Suprapubic skin (tissue), 4 donors: ENCODE results near the gene KCNJ9. TPM values are rescaled to one million over a fixed set of nuclear protein-coding genes. Genes with fewer than 3 reads are reported as not detected.

Experiments
- DNase-seq, 2 donors: peaks; one replicate each; pipeline ENCODE4 v3.0.0-alpha.2; 2019; ENCODE audit warnings: low spot score in 2 of 2
- H3K27ac ChIP-seq: fragments of 200-600 bp; sonication (generic); one replicate; pipeline ENCODE4 v1.5.1; 2019
- H3K27me3 ChIP-seq: fragments of 200-600 bp; sonication (generic); one replicate; pipeline ENCODE4 v1.5.1; 2019
- H3K36me3 ChIP-seq: fragments of 200-600 bp; sonication (generic); one replicate; pipeline ENCODE4 v1.5.1; 2019
- H3K4me1 ChIP-seq: fragments of 200-600 bp; sonication (generic); one replicate; pipeline ENCODE4 v1.5.1; 2019
- H3K4me3 ChIP-seq: fragments of 200-600 bp; sonication (generic); one replicate; pipeline ENCODE4 v1.5.1; 2019; ENCODE audit warnings: mild to moderate bottlenecking
- H3K9me3 ChIP-seq: fragments of 200-600 bp; sonication (generic); one replicate; pipeline ENCODE4 v1.5.1; 2019
- CTCF ChIP-seq, 2 donors: fragments of 200-600 bp in 1 of 2; fragments of 450-650 bp in 1 of 2; sonication (generic) in 1 of 2; IDR thresholded peaks; one replicate each; pipeline ENCODE4 v1.5.1; 2016 to 2019; ENCODE audit warnings: antibody characterized with exemption in 2 of 2, mild to moderate bottlenecking in 1 of 2, moderate library complexity in 1 of 2
- EP300 ChIP-seq: sonication (generic); formaldehyde crosslinking; IDR thresholded peaks from one replicate; pipeline ENCODE4 v1.6.1; 2017; ENCODE audit warnings: antibody characterized with exemption
- POLR2A ChIP-seq, 2 donors: fragments of 450-650 bp; IDR thresholded peaks; one replicate each; pipeline ENCODE4 v1.6.1; 2017; ENCODE audit warnings: antibody characterized with exemption in 2 of 2, mild to moderate bottlenecking in 2 of 2, moderate library complexity in 2 of 2
- POLR2AphosphoS5 ChIP-seq, 3 donors: sonication (generic); formaldehyde crosslinking; IDR thresholded peaks; one replicate each; pipeline ENCODE4 v1.6.1; 2017; ENCODE audit warnings: antibody characterized with exemption in 3 of 3
- WGBS: methylation state at CpG from one replicate; pipeline ENCODE4 v1.1.5; 2018; 5-methylcytosine and 5-hydroxymethylcytosine counted together
- total RNA-seq, 4 donors: library from RNA; depleted of rRNA; stranded (reverse); fragments of >200 nt; gene quantifications; one replicate each; pipeline ENCODE4 v1.1.0, GENCODE V29; 2016

KCNJ9 gene
- total RNA-seq, 4 donors from 2014 or later = 0.13 TPM; not detected in 3

- no peak for DNase-seq
- H3K27me3 ChIP-seq = peaks cover 38% of the 10 kb centered on the region
- no peak overlapping the region for H3K27ac ChIP-seq
- no peaks in the 10 kb centered on the region for H3K36me3 ChIP-seq
- no peak for TF ChIP-seq POLR2AphosphoS5 (IDR thresholded peaks at IDR 0.05)
- no peak for TF ChIP-seq CTCF (IDR thresholded peaks at IDR 0.05)
- TF ChIP-seq POLR2A (IDR thresholded peaks at IDR 0.05) = no peak
- no peak for TF ChIP-seq EP300
- no peaks in the 10 kb centered on the region for H3K9me3 ChIP-seq
- H3K4me1 ChIP-seq = no peaks in the 10 kb centered on the region
- WGBS = 81% methylated on average over 3 of the region's 3 CpGs
- no peak overlapping the region for H3K4me3 ChIP-seq
These were observed 5.0 kb upstream of the KCNJ9 start for GRCh38 chr1:160076295-160076694.

- Histone ChIP-seq H3K36me3 (no peaks in the 10 kb centered on the region), H3K4me1 (no peaks in the 10 kb centered on the region), H3K9me3 (no peaks in the 10 kb centered on the region), H3K27ac (no peak overlapping the region), H3K4me3 (no peak overlapping the region), H3K27me3 (peaks cover 46% of the 10 kb centered on the region)
- TF ChIP-seq CTCF (IDR thresholded peaks at IDR 0.05) = no peak
- no peak for TF ChIP-seq POLR2AphosphoS5 (IDR thresholded peaks at IDR 0.05)
- no peak for TF ChIP-seq POLR2A (IDR thresholded peaks at IDR 0.05)
- no peak for TF ChIP-seq EP300
- no peak for DNase-seq
These were observed 3.9 kb upstream of the KCNJ9 start for GRCh38 chr1:160077486-160077885.

- H3K27ac ChIP-seq = no peak overlapping the region
- H3K4me1 ChIP-seq = peaks cover 2% of the 10 kb centered on the region
- TF ChIP-seq EP300 (no peak), CTCF (IDR thresholded peaks at IDR 0.05) (peak in 1 of 2 donors; percentile 79)
- peaks cover 58% of the 10 kb centered on the region for H3K27me3 ChIP-seq
- H3K36me3 ChIP-seq = no peaks in the 10 kb centered on the region
- no peak for DNase-seq
- H3K4me3 ChIP-seq = no peak overlapping the region
- H3K9me3 ChIP-seq = no peaks in the 10 kb centered on the region
- WGBS = 22% methylated on average over 8 of the region's 8 CpGs
These were observed 2.7 kb upstream of the KCNJ9 start for GRCh38 chr1:160078512-160079195.

GRCh38 chr1:160079448-160079847 is 1.9 kb upstream of the KCNJ9 start:
- no peak for DNase-seq
- Histone ChIP-seq H3K4me1 (peaks cover 10% of the 10 kb centered on the region), H3K9me3 (no peaks in the 10 kb centered on the region), H3K27me3 (peaks cover 66% of the 10 kb centered on the region), H3K4me3 (no peak overlapping the region), H3K36me3 (no peaks in the 10 kb centered on the region), H3K27ac (no peak overlapping the region)
- 75% methylated on average over 4 of the region's 4 CpGs for WGBS
- TF ChIP-seq POLR2A (IDR thresholded peaks at IDR 0.05) = no peak

- H3K36me3 ChIP-seq = no peaks in the 10 kb centered on the region
- no peak for DNase-seq
- H3K9me3 ChIP-seq = no peaks in the 10 kb centered on the region
- H3K27ac ChIP-seq = no peak overlapping the region
- no peak overlapping the region for H3K4me3 ChIP-seq
- TF ChIP-seq POLR2A (IDR thresholded peaks at IDR 0.05) (no peak), EP300 (no peak), CTCF (IDR thresholded peaks at IDR 0.05) (no peak), POLR2AphosphoS5 (IDR thresholded peaks at IDR 0.05) (no peak)
- H3K4me1 ChIP-seq = peaks cover 11% of the 10 kb centered on the region
- H3K27me3 ChIP-seq = peaks cover 68% of the 10 kb centered on the region
- 62% methylated on average over 6 of the region's 6 CpGs for WGBS
These were observed 797 bp upstream of the KCNJ9 start for GRCh38 chr1:160080381-160081100.
